OCI-LY7 (cell line): Measurements from ENCODE around the gene LAMTOR4. TPM values are rescaled to one million over a fixed set of nuclear protein-coding genes. Genes with fewer than 3 reads are reported as not detected.
"Not testable (repeated sequence)": the region's sequence is repeated elsewhere in the genome, so short reads cannot be mapped to it uniquely, and the experiment has no call there.

Experiments used
- BruUV-seq: library from RNA; stranded (reverse); fragments of 400-500 nt; replicated peaks from 2 replicates; lab custom pipeline; 2021; lab: Mats Ljungman, UMichigan
- CTCF ChIA-PET: fragments of 300-600 bp; sonication (Branson Sonifier 250); formaldehyde crosslinking; loops from one replicate; lab custom pipeline; 2022; ENCODE audit warnings: antibody characterized with exemption; ENCODE audit not compliant: unreplicated experiment; lab: Charles Lee
- POLR2A ChIA-PET: fragments of 300-600 bp; sonication (Branson Sonifier 250); formaldehyde crosslinking; loops from one replicate; lab custom pipeline; 2022; ENCODE audit warnings: antibody characterized with exemption; lab: Charles Lee
- DNase-seq: peaks from one replicate; pipeline ENCODE4 v3.0.0-alpha.2; 2015; ENCODE audit warnings: low spot score
- H2AFZ ChIP-seq: fragments of 200-600 bp; sonication (generic), shearing (Covaris generic); 2 replicates; pipeline ENCODE4 v1.6.1; 2014; ENCODE audit warnings: mild to moderate bottlenecking, antibody characterized with exemption, low read length, moderate library complexity
- H3K27ac ChIP-seq: fragments of 200-600 bp; sonication (generic); 2 replicates; pipeline ENCODE4 v1.5.1; 2014; ENCODE audit warnings: mixed run types, low read depth, mild to moderate bottlenecking, moderate library complexity, low read length, inconsistent platforms; ENCODE audit not compliant: poor library complexity, severe bottlenecking
- H3K36me3 ChIP-seq: fragments of 200-600 bp; sonication (generic); 2 replicates; pipeline ENCODE4 v1.6.1; 2014; ENCODE audit warnings: mild to moderate bottlenecking, antibody characterized with exemption, low read length, moderate library complexity, mixed read lengths; ENCODE audit not compliant: insufficient read depth
- H3K4me1 ChIP-seq: fragments of 200-600 bp; sonication (generic); 2 replicates; pipeline ENCODE4 v1.5.1; 2014; ENCODE audit warnings: mild to moderate bottlenecking, low read length; ENCODE audit not compliant: insufficient read depth, poor library complexity, severe bottlenecking
- H3K4me2 ChIP-seq: fragments of 200-600 bp; sonication (generic); 2 replicates; pipeline ENCODE4 v1.6.1; 2014; ENCODE audit warnings: mild to moderate bottlenecking, low read length
- H3K4me3 ChIP-seq: fragments of 200-600 bp; sonication (generic); 2 replicates; pipeline ENCODE4 v1.5.1; 2014; ENCODE audit warnings: mild to moderate bottlenecking, low read depth, low read length; ENCODE audit not compliant: poor library complexity, severe bottlenecking
- H3K79me2 ChIP-seq: fragments of 200-600 bp; sonication (generic); 2 replicates; pipeline ENCODE4 v1.6.1; 2016; ENCODE audit warnings: low read depth, mild to moderate bottlenecking, low read length, moderate library complexity, mixed read lengths; ENCODE audit not compliant: insufficient read depth
- H3K9me2 ChIP-seq: fragments of 200-600 bp; sonication (generic); 2 replicates; pipeline ENCODE4 v1.6.1; 2016; ENCODE audit warnings: mild to moderate bottlenecking, low read length, mixed read lengths; ENCODE audit not compliant: insufficient read depth
- H3K9me3 ChIP-seq: fragments of 200-600 bp; sonication (generic); 2 replicates; pipeline ENCODE4 v1.6.1; 2014; ENCODE audit warnings: mild to moderate bottlenecking, mixed run types, low read length, mixed read lengths
- H4K20me1 ChIP-seq: fragments of 200-600 bp; sonication (generic); 2 replicates; pipeline ENCODE4 v1.6.1; 2014; ENCODE audit warnings: mild to moderate bottlenecking, antibody characterized with exemption, low read length, moderate library complexity, mixed read lengths; ENCODE audit not compliant: insufficient read depth
- EZH2phosphoT487 ChIP-seq: fragments of 200-600 bp; sonication (generic); IDR thresholded peaks from 2 replicates; pipeline ENCODE4 v1.6.1; 2018; ENCODE audit warnings: low read depth, borderline replicate concordance, mild to moderate bottlenecking, mixed run types, antibody characterized with exemption, low read length, moderate library complexity, mixed read lengths
- intact Hi-C: fragments of 100-400 bp; cut with micrococcal nuclease; formaldehyde crosslinking; loops from one replicate; pipeline ENCODE4 v1.10.0; 2022; ENCODE audit not compliant: unreplicated experiment
- total RNA-seq, 2 experiments: library from RNA; depleted of rRNA in 1 of 2; stranded (reverse); fragments of >200 nt in 1 of 2; shearing (Covaris generic) in 1 of 2; gene quantifications; 2 replicates each; pipeline ENCODE4 v1.2.3, GENCODE V29; 2014 to 2022
- TF ChIP-seq, protein P1 (sequence below): fragments of 200-600 bp; sonication (generic); conservative IDR thresholded peaks from 2 replicates; pipeline ENCODE4 v1.5.1; 2014; ENCODE audit warnings: mild to moderate bottlenecking, antibody characterized with exemption, low read length, moderate library complexity, mixed read lengths

Gene LAMTOR4
- total RNA-seq, 2 experiments from 2014 or later, result 237 to 243 TPM

GRCh38 chr7:100195222-100195621 lies 46.5 kb downstream of the LAMTOR4 start:
- 0 out of 2 replicates have a peak, but pooled peaks cover 2% of the 10 kb centered on the region for H3K36me3 ChIP-seq
- H3K4me3 ChIP-seq, result peak overlapping the region; percentile 11
- H4K20me1 ChIP-seq, result no peaks in the 10 kb centered on the region
- H3K79me2 ChIP-seq, result no peaks in the 10 kb centered on the region
- no peaks in the 10 kb centered on the region for H3K9me3 ChIP-seq
- intact Hi-C loops, result no loop called here
- peaks cover 95% of the 10 kb centered on the region for H3K4me1 ChIP-seq
- DNase-seq, result peak; percentile 54
- no peaks in the 10 kb centered on the region for H3K9me2 ChIP-seq
- ChIA-PET CTCF (interaction anchor here (1.0 kb wide), 1 partner anchor 23 kb away, joined by 3 read pairs; no protein-coding TSS in a partner anchor), POLR2A (interaction anchor here (1.0 to 4.4 kb wide), 6 partner anchors 13 to 75 kb away, joined by 3 to 37 read pairs (median 10); no protein-coding TSS in a partner anchor)
- H3K27ac ChIP-seq, result peak overlapping the region; percentile 95
- H2AFZ ChIP-seq, result peak overlapping the region; percentile 61; the same call in 1 of the 2 replicates
- H3K4me2 ChIP-seq, result peak overlapping the region; percentile 52
- TF ChIP-seq, protein P1, sequence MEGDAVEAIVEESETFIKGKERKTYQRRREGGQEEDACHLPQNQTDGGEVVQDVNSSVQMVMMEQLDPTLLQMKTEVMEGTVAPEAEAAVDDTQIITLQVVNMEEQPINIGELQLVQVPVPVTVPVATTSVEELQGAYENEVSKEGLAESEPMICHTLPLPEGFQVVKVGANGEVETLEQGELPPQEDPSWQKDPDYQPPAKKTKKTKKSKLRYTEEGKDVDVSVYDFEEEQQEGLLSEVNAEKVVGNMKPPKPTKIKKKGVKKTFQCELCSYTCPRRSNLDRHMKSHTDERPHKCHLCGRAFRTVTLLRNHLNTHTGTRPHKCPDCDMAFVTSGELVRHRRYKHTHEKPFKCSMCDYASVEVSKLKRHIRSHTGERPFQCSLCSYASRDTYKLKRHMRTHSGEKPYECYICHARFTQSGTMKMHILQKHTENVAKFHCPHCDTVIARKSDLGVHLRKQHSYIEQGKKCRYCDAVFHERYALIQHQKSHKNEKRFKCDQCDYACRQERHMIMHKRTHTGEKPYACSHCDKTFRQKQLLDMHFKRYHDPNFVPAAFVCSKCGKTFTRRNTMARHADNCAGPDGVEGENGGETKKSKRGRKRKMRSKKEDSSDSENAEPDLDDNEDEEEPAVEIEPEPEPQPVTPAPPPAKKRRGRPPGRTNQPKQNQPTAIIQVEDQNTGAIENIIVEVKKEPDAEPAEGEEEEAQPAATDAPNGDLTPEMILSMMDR, result no peak
- TF ChIP-seq EZH2phosphoT487, result no peak
- no TSS peak for BruUV-seq

- POLR2A ChIA-PET, result interaction anchor here (1.3 to 4.4 kb wide), 6 partner anchors 9 to 75 kb away, joined by 3 to 37 read pairs (median 8); no protein-coding TSS in a partner anchor
- H3K36me3 ChIP-seq, H3K9me2 ChIP-seq, intact Hi-C loops, BruUV-seq, H4K20me1 ChIP-seq, CTCF ChIA-PET, H3K79me2 ChIP-seq, H3K9me3 ChIP-seq: not testable (repeated sequence)
- Histone ChIP-seq H3K4me2 (peak overlapping the region; percentile 52), H3K4me3 (peak overlapping the region; percentile 11), H3K4me1 (peaks cover 95% of the 10 kb centered on the region), H3K27ac (peak overlapping the region; percentile 95), H2AFZ (peak overlapping the region; percentile 61; the same call in 1 of the 2 replicates)
- DNase-seq, result peak; percentile 87
These were observed 47.2 kb downstream of the LAMTOR4 start for GRCh38 chr7:100195901-100196322.

DNA sequence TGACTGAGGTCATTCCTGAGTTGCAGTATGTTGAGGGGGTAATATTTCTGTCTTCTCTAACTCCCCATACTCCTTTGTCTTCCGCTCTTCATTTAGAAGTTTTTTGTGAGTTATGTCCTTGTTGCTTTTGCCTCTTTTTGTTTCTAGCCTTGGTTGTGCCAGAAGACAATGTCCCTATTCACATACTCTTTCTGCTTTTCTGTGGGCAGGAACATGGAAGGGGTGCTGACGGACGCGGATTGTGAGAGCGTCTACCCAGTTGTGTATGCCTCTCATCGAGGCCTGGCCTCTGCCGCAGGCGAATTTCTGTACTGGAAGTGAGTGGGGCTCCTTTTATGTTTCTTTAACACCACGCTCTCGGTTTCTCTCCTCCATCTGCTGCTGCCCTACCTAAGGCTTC lies 49.5 kb downstream of the LAMTOR4 start:
- BruUV-seq, result no TSS peak
- POLR2A ChIA-PET, result interaction anchor here (2.5 kb wide), 1 partner anchor 13 kb away, joined by 9 read pairs; no protein-coding TSS in a partner anchor
- Histone ChIP-seq H3K4me3 (no peak overlapping the region), H3K27ac (no peak overlapping the region), H3K36me3 (peaks cover 21% of the 10 kb centered on the region; the same call in 1 of the 2 replicates), H3K9me2 (no peaks in the 10 kb centered on the region), H3K79me2 (no peaks in the 10 kb centered on the region), H2AFZ (no peak overlapping the region), H3K4me1 (peaks cover 95% of the 10 kb centered on the region), H3K4me2 (no peak overlapping the region), H3K9me3 (no peaks in the 10 kb centered on the region), H4K20me1 (no peaks in the 10 kb centered on the region)
- intact Hi-C loops, result no loop called here
- CTCF ChIA-PET, result no interaction called here
- no peak for DNase-seq
- TF ChIP-seq, protein P1, result no peak
- TF ChIP-seq EZH2phosphoT487, result no peak
